ENCODE results near the gene NT5C3B. TPM values are rescaled to one million over a fixed set of nuclear protein-coding genes. Genes with fewer than 3 reads are reported as not detected.
"Not testable (repeated sequence)": the region's sequence is repeated elsewhere in the genome, so short reads cannot be mapped to it uniquely, and the experiment has no call there.

The NT5C3B gene
- total and polyA plus RNA-seq, 2 donors (not counting 1 experiment from before 2014, with no cell fraction given): 49.6 to 50.1 TPM

GRCh38 chr17:41882756-41883155, 46.7 kb upstream of the NT5C3B start:
- POLR2A ChIA-PET: no interaction called here
- Histone ChIP-seq H3K36me3 (replicated peaks in 1 of 2; ENCODE audit: control extremely low read depth in 1 of 2, control insufficient read depth in 1 of 2, extremely low read depth in 1 of 2, insufficient read depth in 2 of 2, low read length in 1 of 2) (peaks cover 10 to 78% of the 10 kb centered on the region in 2 experiments), H3K9me3 (ENCODE audit: control extremely low read depth in 1 of 3, control insufficient read depth in 2 of 3, insufficient read depth in 1 of 3, low read length in 2 of 3) (no peaks in the 10 kb centered on the region), H3K4me2 (replicated peaks; ENCODE audit: low read depth, low read length, poor library complexity, severe bottlenecking) (no peak overlapping the region), H3K4me1 (ENCODE audit: control insufficient read depth in 2 of 2, insufficient read depth in 2 of 2, low read length in 2 of 2) (no peaks in the 10 kb centered on the region), H3K9ac (ENCODE audit: low read length) (no peak overlapping the region), H3K4me3 (ENCODE audit: control extremely low read depth in 1 of 5, extremely low read depth in 1 of 5, insufficient read depth in 1 of 5, low read depth in 2 of 5, low read length in 4 of 5) (no peak overlapping the region), H4K20me1 (ENCODE audit: control insufficient read depth, insufficient read depth, low read length, poor library complexity, severe bottlenecking) (no peaks in the 10 kb centered on the region), H3K27me3 (replicated peaks in 1 of 4; ENCODE audit: control extremely low read depth in 1 of 4, control insufficient read depth in 3 of 4, insufficient read depth in 4 of 4, low read length in 3 of 4) (no peaks in the 10 kb centered on the region), H3K79me2 (ENCODE audit: control insufficient read depth, insufficient read depth, low read length) (no peaks in the 10 kb centered on the region), H2AFZ (ENCODE audit: insufficient read depth, low read depth, low read length, poor library complexity, severe bottlenecking) (no peak overlapping the region), H3K27ac (ENCODE audit: low read length in 2 of 2) (no peak overlapping the region)
- WGBS (ENCODE audit: insufficient coverage): 100% methylated on average over 4 of the region's 6 CpGs
- intact Hi-C loops (cut with micrococcal nuclease): no loop called here
- Mint-ChIP-seq H3K9me3 (ENCODE audit: insufficient read depth) (no peaks in the 10 kb centered on the region), H3K27me3 (no peaks in the 10 kb centered on the region), H3K27ac (no peak overlapping the region), H3K4me3 (no peak overlapping the region), H3K4me1 (peaks cover 3% of the 10 kb centered on the region)
- ATAC-seq (ENCODE audit: low read depth): no peak
- CTCF ChIA-PET: no interaction called here
- TF ChIP-seq EZH2 (IDR thresholded peaks at IDR 0.05; ENCODE audit: borderline replicate concordance, insufficient read depth, low read depth, low read length, poor library complexity, severe bottlenecking) (no peak), CTCF (IDR thresholded peaks at IDR 0.05) (no peak)
- no peak for DNase-seq

GRCh38 chr17:41880130-41880529, 44.1 kb upstream of the NT5C3B start:
- no peak overlapping the region for H3K27ac ChIP-seq (ENCODE audit: low read length in 2 of 2)
- POLR2A ChIA-PET: interaction anchor here (0.8 kb wide), 1 partner anchor 412 kb away, joined by 9 read pairs; no protein-coding TSS in a partner anchor
- H3K4me1 ChIP-seq (ENCODE audit: control insufficient read depth in 2 of 2, insufficient read depth in 2 of 2, low read length in 2 of 2): no peaks in the 10 kb centered on the region
- no peaks in the 10 kb centered on the region for H4K20me1 ChIP-seq (ENCODE audit: control insufficient read depth, insufficient read depth, low read length, poor library complexity, severe bottlenecking)
- Mint-ChIP-seq H3K27me3 (no peaks in the 10 kb centered on the region), H3K27ac (no peak overlapping the region), H3K4me1 (peaks cover 3% of the 10 kb centered on the region), H3K9me3 (ENCODE audit: insufficient read depth) (no peaks in the 10 kb centered on the region), H3K4me3 (no peak overlapping the region)
- intact Hi-C loops (cut with micrococcal nuclease): no loop called here
- H3K79me2 ChIP-seq (ENCODE audit: control insufficient read depth, insufficient read depth, low read length): no peaks in the 10 kb centered on the region
- no peak overlapping the region for H3K9ac ChIP-seq (ENCODE audit: low read length)
- no peak overlapping the region for H3K4me3 ChIP-seq (ENCODE audit: control extremely low read depth in 1 of 5, extremely low read depth in 1 of 5, insufficient read depth in 1 of 5, low read depth in 2 of 5, low read length in 4 of 5)
- H3K27me3 ChIP-seq (replicated peaks in 1 of 4; ENCODE audit: control extremely low read depth in 1 of 4, control insufficient read depth in 3 of 4, insufficient read depth in 4 of 4, low read length in 3 of 4): no peaks in the 10 kb centered on the region
- DNase-seq (no peak), ATAC-seq (ENCODE audit: low read depth) (no peak)
- H3K9me3 ChIP-seq (ENCODE audit: control extremely low read depth in 1 of 3, control insufficient read depth in 2 of 3, insufficient read depth in 1 of 3, low read length in 2 of 3): no peaks in the 10 kb centered on the region
- peaks cover 4 to 60% of the 10 kb centered on the region in 2 experiments for H3K36me3 ChIP-seq (replicated peaks in 1 of 2; ENCODE audit: control extremely low read depth in 1 of 2, control insufficient read depth in 1 of 2, extremely low read depth in 1 of 2, insufficient read depth in 2 of 2, low read length in 1 of 2)
- CTCF ChIA-PET: no interaction called here
- no peak overlapping the region for H3K4me2 ChIP-seq (replicated peaks; ENCODE audit: low read depth, low read length, poor library complexity, severe bottlenecking)
- WGBS (ENCODE audit: insufficient coverage): 100% methylated on average over 1 of the region's 4 CpGs
- TF ChIP-seq EZH2 (IDR thresholded peaks at IDR 0.05; ENCODE audit: borderline replicate concordance, insufficient read depth, low read depth, low read length, poor library complexity, severe bottlenecking) (no peak), CTCF (IDR thresholded peaks at IDR 0.05) (no peak)
- no peak overlapping the region for H2AFZ ChIP-seq (ENCODE audit: insufficient read depth, low read depth, low read length, poor library complexity, severe bottlenecking)

- peaks cover 0 to 56% of the 10 kb centered on the region in 2 experiments for H3K36me3 ChIP-seq (replicated peaks in 1 of 2; ENCODE audit: control extremely low read depth in 1 of 2, control insufficient read depth in 1 of 2, extremely low read depth in 1 of 2, insufficient read depth in 2 of 2, low read length in 1 of 2)
- H2AFZ ChIP-seq (ENCODE audit: insufficient read depth, low read depth, low read length, poor library complexity, severe bottlenecking); CTCF ChIA-PET; DNase-seq; ATAC-seq (ENCODE audit: low read depth); H3K4me2 ChIP-seq (replicated peaks; ENCODE audit: low read depth, low read length, poor library complexity, severe bottlenecking); H3K4me1 Mint-ChIP-seq; H3K9ac ChIP-seq (ENCODE audit: low read length); H3K4me1 ChIP-seq (ENCODE audit: control insufficient read depth in 2 of 2, insufficient read depth in 2 of 2, low read length in 2 of 2); POLR2A ChIA-PET; H3K27me3 Mint-ChIP-seq; H3K9me3 Mint-ChIP-seq (ENCODE audit: insufficient read depth); intact Hi-C loops (cut with micrococcal nuclease); H4K20me1 ChIP-seq (ENCODE audit: control insufficient read depth, insufficient read depth, low read length, poor library complexity, severe bottlenecking); H3K4me3 ChIP-seq (ENCODE audit: control extremely low read depth in 1 of 5, extremely low read depth in 1 of 5, insufficient read depth in 1 of 5, low read depth in 2 of 5, low read length in 4 of 5); H3K27ac Mint-ChIP-seq; H3K27ac ChIP-seq (ENCODE audit: low read length in 2 of 2); H3K9me3 ChIP-seq (ENCODE audit: control extremely low read depth in 1 of 3, control insufficient read depth in 2 of 3, insufficient read depth in 1 of 3, low read length in 2 of 3); H3K79me2 ChIP-seq (ENCODE audit: control insufficient read depth, insufficient read depth, low read length); H3K4me3 Mint-ChIP-seq; H3K27me3 ChIP-seq (replicated peaks in 1 of 4; ENCODE audit: control extremely low read depth in 1 of 4, control insufficient read depth in 3 of 4, insufficient read depth in 4 of 4, low read length in 3 of 4): not testable (repeated sequence)
- WGBS (ENCODE audit: insufficient coverage): 80% methylated on average over 1 of the region's 9 CpGs
These were observed 38.2 kb upstream of the NT5C3B start for GRCh38 chr17:41874293-41874670.
